GM23338 (cell line): Measurements from ENCODE around the gene MRPL44. TPM values are rescaled to one million over a fixed set of nuclear protein-coding genes. Genes with fewer than 3 reads are reported as not detected.
A peak's percentile ranks its signal among the peaks of the same experiment; 100 is the strongest.

Source experiments
- ATAC-seq: fragments of 200-7000 bp; cut with Tn5 transposase; 3 replicates; pipeline ENCODE4 v1.9.1; 2020
- DNase-seq: peaks from one replicate; pipeline ENCODE4 v3.0.0-alpha.2; 2015; ENCODE audit warnings: low spot score
- H2AFZ ChIP-seq: fragments of 200-600 bp; sonication (generic); 2 replicates; pipeline ENCODE4 v1.8.0; 2016; ENCODE audit warnings: antibody characterized with exemption, mild to moderate bottlenecking, moderate library complexity
- H3F3A ChIP-seq: fragments of 200-600 bp; sonication (generic); replicated peaks from 2 replicates; pipeline ENCODE4 v1.8.0; 2017; ENCODE audit warnings: antibody characterized with exemption, mixed run types, low read depth
- H3K27ac ChIP-seq: fragments of 200-600 bp; sonication (generic); 2 replicates; pipeline ENCODE4 v1.6.1; 2016; ENCODE audit warnings: low read depth
- H3K27me3 ChIP-seq: fragments of 200-600 bp; sonication (generic); 2 replicates; pipeline ENCODE4 v1.8.0; 2016; ENCODE audit warnings: mild to moderate bottlenecking, mixed run types, moderate library complexity; ENCODE audit not compliant: insufficient read depth
- H3K36me3 ChIP-seq: fragments of 200-600 bp; sonication (generic); 2 replicates; pipeline ENCODE4 v1.8.0; 2016; ENCODE audit warnings: mild to moderate bottlenecking; ENCODE audit not compliant: insufficient read depth
- H3K4me1 ChIP-seq: fragments of 200-600 bp; sonication (generic); 2 replicates; pipeline ENCODE4 v1.8.0; 2016; ENCODE audit warnings: mild to moderate bottlenecking, moderate library complexity; ENCODE audit not compliant: insufficient read depth
- H3K4me2 ChIP-seq: fragments of 200-600 bp; sonication (generic); 2 replicates; pipeline ENCODE4 v1.7.1; 2017; ENCODE audit warnings: mixed run types
- H3K4me3 ChIP-seq: fragments of 200-600 bp; sonication (generic); 2 replicates; pipeline ENCODE4 v1.6.1; 2016; ENCODE audit warnings: mixed run types
- H3K79me2 ChIP-seq: fragments of 200-600 bp; sonication (generic); replicated peaks from 2 replicates; pipeline ENCODE4 v1.8.0; 2017; ENCODE audit warnings: mild to moderate bottlenecking; ENCODE audit not compliant: insufficient read depth
- H3K9me2 ChIP-seq: fragments of 200-600 bp; sonication (generic); 2 replicates; pipeline ENCODE4 v1.8.0; 2017; ENCODE audit not compliant: insufficient read depth
- H4K20me1 ChIP-seq: fragments of 200-600 bp; sonication (generic); replicated peaks from 2 replicates; pipeline ENCODE4 v1.8.0; 2017; ENCODE audit warnings: mild to moderate bottlenecking; ENCODE audit not compliant: insufficient read depth
- H3K27ac Mint-ChIP-seq: 2 replicates; pipeline ENCODE4 v1.8.0; 2020; ENCODE audit warnings: inconsistent platforms, mild to moderate bottlenecking, moderate library complexity, mixed read lengths
- H3K27me3 Mint-ChIP-seq: 3 replicates; pipeline ENCODE4 v1.8.0; 2022; ENCODE audit warnings: low read depth, mild to moderate bottlenecking, moderate library complexity, mixed read lengths, inconsistent platforms; ENCODE audit not compliant: insufficient read depth, poor library complexity
- H3K36me3 Mint-ChIP-seq: 3 replicates; pipeline ENCODE4 v1.8.0; 2021; ENCODE audit warnings: low read depth, mild to moderate bottlenecking, inconsistent platforms, moderate library complexity, mixed read lengths
- H3K4me1 Mint-ChIP-seq: 3 replicates; pipeline ENCODE4 v1.8.0; 2020; ENCODE audit warnings: mild to moderate bottlenecking, inconsistent platforms, mixed read lengths
- H3K4me3 Mint-ChIP-seq: 3 replicates; pipeline ENCODE4 v1.8.0; 2021; ENCODE audit warnings: moderate library complexity, mild to moderate bottlenecking, inconsistent platforms, mixed read lengths
- H3K9me3 Mint-ChIP-seq: 3 replicates; pipeline ENCODE4 v1.8.0; 2020; ENCODE audit warnings: moderate library complexity, mild to moderate bottlenecking, inconsistent platforms, mixed read lengths
- CREB1 ChIP-seq: fragments of 250-450 bp; sonication (Bioruptor Pico); IDR thresholded peaks from 2 replicates; pipeline ENCODE4 v1.5.0; 2020; ENCODE audit warnings: low read depth, mild to moderate bottlenecking, moderate library complexity
- EZH2 ChIP-seq: fragments of 200-600 bp; sonication (generic); IDR thresholded peaks from one replicate; pipeline ENCODE4 v1.8.0; 2017; ENCODE audit warnings: antibody characterized with exemption, mild to moderate bottlenecking, low read depth; ENCODE audit not compliant: unreplicated experiment
- JUNB ChIP-seq: IDR thresholded peaks from one replicate; pipeline ENCODE4 v1.6.1; 2016; ENCODE audit warnings: antibody characterized with exemption; ENCODE audit not compliant: unreplicated experiment
- NANOG ChIP-seq: IDR thresholded peaks from 2 replicates; pipeline ENCODE4 v1.6.1; 2016; ENCODE audit warnings: antibody characterized with exemption, borderline replicate concordance
- POLR2AphosphoS5 ChIP-seq: IDR thresholded peaks from 2 replicates; pipeline ENCODE4 v1.6.1; 2016; ENCODE audit warnings: antibody characterized with exemption, low read depth
- STAT1 ChIP-seq: IDR thresholded peaks from one replicate; pipeline ENCODE4 v1.6.1; 2016; ENCODE audit warnings: antibody characterized with exemption; ENCODE audit not compliant: unreplicated experiment
- ZNF114 ChIP-seq: fragments of 250-450 bp; sonication (Bioruptor Pico); IDR thresholded peaks from 2 replicates; pipeline ENCODE4 v1.5.0; 2020; ENCODE audit warnings: mild to moderate bottlenecking, moderate library complexity
- ZNF331 ChIP-seq: fragments of 250-450 bp; sonication (Bioruptor Pico); IDR thresholded peaks from 2 replicates; pipeline ENCODE4 v1.5.0; 2020; ENCODE audit warnings: low read depth, mild to moderate bottlenecking, moderate library complexity
- ZNF462 ChIP-seq: fragments of 250-450 bp; sonication (Bioruptor Pico); IDR thresholded peaks from 2 replicates; pipeline ENCODE4 v1.5.0; 2020; ENCODE audit warnings: mild to moderate bottlenecking, moderate library complexity
- long read RNA-seq: library from polyadenylated mRNA; unstranded; transcript quantifications from one replicate; pipeline ENCODE4 v2.0.0, GENCODE V29; 2020; ENCODE audit not compliant: unreplicated experiment
- polyA plus RNA-seq: library from polyadenylated mRNA; unstranded; fragments of >200 nt; fragmentation: Nextera tagmentation; extraction: Ambion mirVana; gene quantifications from 2 replicates; pipeline ENCODE4 v1.2.1, GENCODE V29; 2016
- total RNA-seq: library from RNA; depleted of rRNA; stranded (reverse); fragments of >200 nt; shearing (Covaris generic); gene quantifications from 2 replicates; pipeline ENCODE4 v1.2.3, GENCODE V29; 2014; rRNA removed
- TF ChIP-seq, protein P1 (sequence below): IDR thresholded peaks from 2 replicates; pipeline ENCODE4 v1.6.1; 2016; ENCODE audit warnings: antibody characterized with exemption

MRPL44 gene
- total RNA-seq (55.8 and 68.2 TPM in 2 replicates), polyA plus RNA-seq (38.4 and 40.4 TPM in 2 replicates)
- long read RNA-seq, transcript MRPL44-201 (4 exons, 1,748 nt): major isoform, 77 of 81 reads
- long read RNA-seq, partial matches to known transcripts: 0 of 81 reads
- long read RNA-seq, other reads (novel, unspliced or antisense): 4 of 81 reads

GRCh38 chr2:223957092-223957851 lies at the start of gene MRPL44:
MRPL44 (plus strand) TSS chr2:223957463; CDS start chr2:223957473, 10 bp downstream.
- DNase-seq (peak; percentile 98), ATAC-seq (peak; percentile 99)
- TF ChIP-seq POLR2AphosphoS5 (peak; percentile 88), NANOG (no peak), JUNB (no peak), ZNF331 (no peak), CREB1 (CRISPR knock-in tag) (peak; percentile 79)
- TF ChIP-seq, protein P1, sequence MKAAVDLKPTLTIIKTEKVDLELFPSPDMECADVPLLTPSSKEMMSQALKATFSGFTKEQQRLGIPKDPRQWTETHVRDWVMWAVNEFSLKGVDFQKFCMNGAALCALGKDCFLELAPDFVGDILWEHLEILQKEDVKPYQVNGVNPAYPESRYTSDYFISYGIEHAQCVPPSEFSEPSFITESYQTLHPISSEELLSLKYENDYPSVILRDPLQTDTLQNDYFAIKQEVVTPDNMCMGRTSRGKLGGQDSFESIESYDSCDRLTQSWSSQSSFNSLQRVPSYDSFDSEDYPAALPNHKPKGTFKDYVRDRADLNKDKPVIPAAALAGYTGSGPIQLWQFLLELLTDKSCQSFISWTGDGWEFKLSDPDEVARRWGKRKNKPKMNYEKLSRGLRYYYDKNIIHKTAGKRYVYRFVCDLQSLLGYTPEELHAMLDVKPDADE: peak; percentile 81
- H3F3A ChIP-seq: no peaks in the 10 kb centered on the region
- no peaks in the 10 kb centered on the region for H3K9me3 Mint-ChIP-seq
- peak within 1 kb of the TSS; percentile 73; the same call in 1 of the 2 replicates for H3K27ac ChIP-seq
- H3K4me1 Mint-ChIP-seq: peaks cover 33% of the 10 kb centered on the region
- peaks cover 28% of the 10 kb centered on the region for H3K36me3 Mint-ChIP-seq
- H3K4me2 ChIP-seq: peak within 1 kb of the TSS; percentile 86
- peaks cover 41% of the 10 kb centered on the region for H3K4me1 ChIP-seq
- H3K9me2 ChIP-seq: no peaks in the 10 kb centered on the region
- peak within 1 kb of the TSS; percentile 97 for H3K4me3 Mint-ChIP-seq
- peak within 1 kb of the TSS; percentile 70 for H3K4me3 ChIP-seq
- H3K79me2 ChIP-seq: peaks cover 50% of the 10 kb centered on the region
- H4K20me1 ChIP-seq: peaks cover 25% of the 10 kb centered on the region; the same call in 1 of the 2 replicates
- no peaks in the 10 kb centered on the region for H3K27me3 ChIP-seq
- peak within 1 kb of the TSS; percentile 98 for H3K27ac Mint-ChIP-seq
- peaks cover 6% of the 10 kb centered on the region for H3K27me3 Mint-ChIP-seq
- peaks cover 10% of the 10 kb centered on the region; the same call in 1 of the 2 replicates for H3K36me3 ChIP-seq
- H2AFZ ChIP-seq: peak within 1 kb of the TSS; percentile 86

GRCh38 chr2:223908304-223908998 lies 48.8 kb upstream of the MRPL44 start:
- no peaks in the 10 kb centered on the region for H3K27me3 Mint-ChIP-seq
- Histone ChIP-seq H3K27ac (peak overlapping the region; percentile 50; the same call in 1 of the 2 replicates), H3K4me1 (peaks cover 11% of the 10 kb centered on the region), H3K4me3 (no peak overlapping the region), H3K9me2 (no peaks in the 10 kb centered on the region), H2AFZ (no peak overlapping the region), H3F3A (no peaks in the 10 kb centered on the region), H4K20me1 (peaks cover 27% of the 10 kb centered on the region), H3K79me2 (peaks cover 45% of the 10 kb centered on the region), H3K4me2 (no peak overlapping the region), H3K27me3 (no peaks in the 10 kb centered on the region), H3K36me3 (peaks cover 9% of the 10 kb centered on the region)
- no peaks in the 10 kb centered on the region for H3K9me3 Mint-ChIP-seq
- DNase-seq (no peak), ATAC-seq (peak; percentile 34; the same call in 2 of the 3 replicates)
- TF ChIP-seq ZNF114 (CRISPR knock-in tag) (no peak), EZH2 (no peak), ZNF462 (no peak), NANOG (no peak), STAT1 (no peak)
- TF ChIP-seq, protein P1: no peak
- H3K4me3 Mint-ChIP-seq: no peak overlapping the region
- peaks cover 18% of the 10 kb centered on the region; the same call in 2 of the 3 replicates for H3K36me3 Mint-ChIP-seq
- H3K4me1 Mint-ChIP-seq: peaks cover 16% of the 10 kb centered on the region
- H3K27ac Mint-ChIP-seq: peak overlapping the region; percentile 17; the same call in 1 of the 2 replicates
